Measurements from ENCODE around the gene LCE7A.

- no peak; the same call in 1 of the 2 replicates for TF ChIP-seq CTCF (conservative IDR thresholded peaks at IDR 0.05)
- TF ChIP-seq ZFX (IDR thresholded peaks at IDR 0.05) = no peak
These were observed 11.9 kb downstream of the LCE7A start for GRCh38 chr1:152871731-152872126.
